CD14-positive monocyte (primary cell): Measurements from ENCODE around the gene CYTH1. TPM values are rescaled to one million over a fixed set of nuclear protein-coding genes. Genes with fewer than 3 reads are reported as not detected.
A peak's percentile ranks its signal among the peaks of the same experiment; 100 is the strongest.

ENCODE experiments used
- DNase-seq, 3 donors: peaks; one replicate each; pipeline ENCODE4 v3.0.0-alpha.2; 2011 to 2022
- H2AFZ ChIP-seq: 2 replicates; pipeline ENCODE4 v1.6.0; 2012; ENCODE audit warnings: mild to moderate bottlenecking, low read depth, low read length, inconsistent platforms; ENCODE audit not compliant: insufficient read depth, poor library complexity, severe bottlenecking
- H3K27ac ChIP-seq, 2 donors: 1 replicate in 1 of 2; 2 replicates in 1 of 2; pipeline ENCODE4 v1.5.1; 2012 to 2013; ENCODE audit warnings: low read length in 2 of 2, control low read depth in 1 of 2, inconsistent platforms in 1 of 2, low read depth in 1 of 2, mild to moderate bottlenecking in 1 of 2
- H3K27me3 ChIP-seq, 2 donors: one replicate each; pipeline versions ENCODE4 v1.6.0 to v1.6.1; 2011 to 2013; ENCODE audit warnings: low read length in 2 of 2; ENCODE audit not compliant: control insufficient read depth in 2 of 2, insufficient read depth in 2 of 2
- H3K36me3 ChIP-seq, 2 donors: replicated peaks in 1 of 2; 1 replicate in 1 of 2; 2 replicates in 1 of 2; pipeline versions ENCODE4 v1.5.1 to v1.6.1; 2012 to 2013; ENCODE audit warnings: low read length in 2 of 2, control low read depth in 1 of 2, inconsistent platforms in 1 of 2, mild to moderate bottlenecking in 1 of 2; ENCODE audit not compliant: insufficient read depth in 2 of 2, control insufficient read depth in 1 of 2
- H3K4me1 ChIP-seq, 2 donors: 1 replicate in 1 of 2; 2 replicates in 1 of 2; pipeline versions ENCODE4 v1.5.1 to v1.6.1; 2012 to 2013; ENCODE audit warnings: low read length in 2 of 2, control low read depth in 1 of 2, inconsistent platforms in 1 of 2, mild to moderate bottlenecking in 1 of 2, moderate library complexity in 1 of 2; ENCODE audit not compliant: insufficient read depth in 2 of 2, control insufficient read depth in 1 of 2
- H3K4me2 ChIP-seq: replicated peaks from 2 replicates; pipeline ENCODE3; 2012; ENCODE audit warnings: low read length, moderate library complexity, mild to moderate bottlenecking; ENCODE audit not compliant: poor library complexity, severe bottlenecking; ENCODE audit errors: extremely low read depth
- H3K4me3 ChIP-seq, 3 experiments: fragments of 200-600 bp in 1 of 3; sonication (generic) in 1 of 3; replicated peaks in 1 of 3; 1 replicate in 2 of 3; 2 replicates in 1 of 3; pipeline ENCODE4 v1.5.1; 2011 to 2013; ENCODE audit warnings: low read length in 3 of 3, mild to moderate bottlenecking in 3 of 3, control low read depth in 2 of 3, low read depth in 2 of 3, inconsistent platforms in 1 of 3, moderate library complexity in 1 of 3
- H3K79me2 ChIP-seq: 2 replicates; pipeline ENCODE4 v1.6.0; 2012; ENCODE audit warnings: mild to moderate bottlenecking, control low read depth, inconsistent platforms, low read length, moderate library complexity; ENCODE audit not compliant: insufficient read depth
- H3K9ac ChIP-seq: 2 replicates; pipeline ENCODE4 v1.6.0; 2017; ENCODE audit warnings: low read length, mild to moderate bottlenecking; ENCODE audit not compliant: insufficient read depth, poor library complexity, severe bottlenecking
- H3K9me3 ChIP-seq, 2 donors: replicated peaks in 1 of 2; 1 replicate in 1 of 2; 2 replicates in 1 of 2; pipeline versions ENCODE4 v1.5.1 to v1.6.1; 2012 to 2013; ENCODE audit warnings: low read length in 2 of 2, control low read depth in 1 of 2; ENCODE audit not compliant: control insufficient read depth in 1 of 2, insufficient read depth in 1 of 2
- H4K20me1 ChIP-seq: 2 replicates; pipeline ENCODE4 v1.6.0; 2012; ENCODE audit warnings: mild to moderate bottlenecking, low read length, control low read depth, moderate library complexity; ENCODE audit not compliant: insufficient read depth
- H3K27ac Mint-ChIP-seq, 7 donors: one replicate each; pipeline ENCODE4 v1.8.0; 2020; ENCODE audit warnings: mild to moderate bottlenecking in 7 of 7, mixed read lengths in 7 of 7, moderate library complexity in 6 of 7, inconsistent platforms in 2 of 7
- H3K27me3 Mint-ChIP-seq, 3 donors: one replicate each; pipeline ENCODE4 v1.8.0; 2021 to 2022; ENCODE audit warnings: low read depth in 3 of 3, mild to moderate bottlenecking in 3 of 3, mixed read lengths in 3 of 3, moderate library complexity in 3 of 3, inconsistent platforms in 1 of 3
- H3K36me3 Mint-ChIP-seq, 2 donors: one replicate each; pipeline ENCODE4 v1.8.0; 2020; ENCODE audit warnings: mixed read lengths in 2 of 2, inconsistent platforms in 1 of 2, mild to moderate bottlenecking in 1 of 2
- H3K4me1 Mint-ChIP-seq: one replicate; pipeline ENCODE4 v1.8.0; 2020; ENCODE audit warnings: mild to moderate bottlenecking, mixed read lengths
- H3K4me3 Mint-ChIP-seq, 2 donors: one replicate each; pipeline ENCODE4 v1.8.0; 2020; ENCODE audit warnings: mild to moderate bottlenecking in 2 of 2, mixed read lengths in 2 of 2, moderate library complexity in 1 of 2
- H3K9me3 Mint-ChIP-seq, 7 donors: one replicate each; pipeline ENCODE4 v1.8.0; 2020 to 2022; ENCODE audit warnings: mixed read lengths in 7 of 7, mild to moderate bottlenecking in 6 of 7, moderate library complexity in 6 of 7, inconsistent platforms in 2 of 7
- WGBS: methylation state at CpG from one replicate; pipeline ENCODE4 v1.1.5; 2013; ENCODE audit warnings: missing lambda C conversion rate; ENCODE audit not compliant: insufficient coverage; 5-methylcytosine and 5-hydroxymethylcytosine counted together
- intact Hi-C, 2 donors: fragments of 100-400 bp; cut with micrococcal nuclease; formaldehyde crosslinking; loops; one replicate each; pipeline versions ENCODE4 v1.15.0 to v1.15.1; 2023
- polyA plus RNA-seq, 3 donors: library from polyadenylated mRNA; depleted of rRNA in 1 of 3; unstranded in 2 of 3; stranded (reverse) in 1 of 3; fragments of 300-500 nt in 2 of 3; fragments of >200 nt in 1 of 3; fragmentation: Illumina TruSeq in 2 of 3; gene quantifications; 1 replicate in 2 of 3; 2 replicates in 1 of 3; pipeline ENCODE4 v1.2.3, GENCODE V29; 2012 to 2021
- TF ChIP-seq, protein P1 (sequence below): fragments of 200-600 bp; IDR thresholded peaks from one replicate; pipeline ENCODE4 v1.8.0; 2022; ENCODE audit warnings: antibody characterized with exemption, mild to moderate bottlenecking

Gene CYTH1
- polyA plus RNA-seq, 3 donors, result 68.6 to 211 (median 80.9) TPM

DNA sequence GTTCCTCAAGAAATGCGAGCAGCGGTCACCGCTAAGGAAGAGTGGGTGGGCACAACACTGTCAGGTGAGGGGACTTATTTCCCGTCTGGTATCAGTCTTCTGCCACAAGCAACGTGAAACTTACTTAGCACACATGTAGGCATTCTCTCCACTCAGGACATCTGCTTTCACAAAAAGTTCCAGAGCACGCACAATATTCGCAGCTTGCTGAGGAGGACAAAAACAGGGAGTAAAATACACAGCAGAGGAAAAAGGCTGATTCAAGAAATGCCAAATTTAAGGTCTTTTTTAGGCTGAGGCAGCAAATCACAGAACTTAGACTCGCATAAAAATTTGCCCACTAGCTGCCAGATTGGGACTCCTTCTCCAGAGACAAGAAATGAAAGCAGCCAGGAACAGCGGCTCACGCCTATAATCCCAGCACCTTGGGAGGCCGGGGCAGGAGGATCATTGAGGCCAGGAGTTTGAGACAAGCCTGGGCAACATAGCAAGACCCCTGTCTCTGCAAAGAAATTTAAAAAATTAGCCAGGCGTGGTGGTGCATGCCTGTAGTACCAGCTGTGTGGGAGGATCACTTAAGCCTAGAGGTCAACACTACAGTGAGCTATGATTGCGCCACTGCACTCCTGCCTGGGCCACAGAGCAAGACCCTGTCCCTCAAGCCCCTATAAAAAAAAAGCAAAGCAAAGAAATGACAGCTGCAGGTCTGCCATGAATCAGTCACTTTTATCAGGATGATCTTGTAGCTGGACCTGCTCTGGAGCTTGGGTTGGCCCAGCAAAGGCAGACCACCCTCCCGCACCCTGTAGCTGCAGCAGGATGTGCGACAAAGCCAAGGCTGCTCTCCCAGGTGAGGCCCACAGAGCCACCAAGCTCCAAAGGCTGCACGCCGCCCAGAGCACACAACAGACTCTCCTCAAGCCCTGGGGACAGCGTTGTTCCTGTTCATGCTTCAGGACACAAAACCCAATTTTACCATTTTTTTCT, 38.0 kb upstream of the CYTH1 start:
- Mint-ChIP-seq H3K27ac (no peak overlapping the region), H3K4me3 (no peak overlapping the region), H3K4me1 (peaks cover 9% of the 10 kb centered on the region), H3K36me3 (peaks cover 87 to 97% of the 10 kb centered on the region in 2 donors), H3K27me3 (no peaks in the 10 kb centered on the region), H3K9me3 (peaks cover 0 to 2% (median 0%) of the 10 kb centered on the region in 7 donors)
- no peak for DNase-seq
- Histone ChIP-seq H3K4me3 (no peak overlapping the region), H3K4me2 (no peak overlapping the region), H3K27me3 (no peaks in the 10 kb centered on the region), H3K36me3 (peaks cover 87 to 96% of the 10 kb centered on the region in 2 donors), H3K9me3 (no peaks in the 10 kb centered on the region), H3K27ac (no peak overlapping the region), H3K9ac (no peak overlapping the region), H3K4me1 (peaks cover 0 to under 1% of the 10 kb centered on the region in 2 donors), H4K20me1 (peaks cover 18% of the 10 kb centered on the region), H3K79me2 (no peaks in the 10 kb centered on the region), H2AFZ (no peak overlapping the region)
- TF ChIP-seq, protein P1, sequence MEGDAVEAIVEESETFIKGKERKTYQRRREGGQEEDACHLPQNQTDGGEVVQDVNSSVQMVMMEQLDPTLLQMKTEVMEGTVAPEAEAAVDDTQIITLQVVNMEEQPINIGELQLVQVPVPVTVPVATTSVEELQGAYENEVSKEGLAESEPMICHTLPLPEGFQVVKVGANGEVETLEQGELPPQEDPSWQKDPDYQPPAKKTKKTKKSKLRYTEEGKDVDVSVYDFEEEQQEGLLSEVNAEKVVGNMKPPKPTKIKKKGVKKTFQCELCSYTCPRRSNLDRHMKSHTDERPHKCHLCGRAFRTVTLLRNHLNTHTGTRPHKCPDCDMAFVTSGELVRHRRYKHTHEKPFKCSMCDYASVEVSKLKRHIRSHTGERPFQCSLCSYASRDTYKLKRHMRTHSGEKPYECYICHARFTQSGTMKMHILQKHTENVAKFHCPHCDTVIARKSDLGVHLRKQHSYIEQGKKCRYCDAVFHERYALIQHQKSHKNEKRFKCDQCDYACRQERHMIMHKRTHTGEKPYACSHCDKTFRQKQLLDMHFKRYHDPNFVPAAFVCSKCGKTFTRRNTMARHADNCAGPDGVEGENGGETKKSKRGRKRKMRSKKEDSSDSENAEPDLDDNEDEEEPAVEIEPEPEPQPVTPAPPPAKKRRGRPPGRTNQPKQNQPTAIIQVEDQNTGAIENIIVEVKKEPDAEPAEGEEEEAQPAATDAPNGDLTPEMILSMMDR, result no peak
- intact Hi-C loops, result loop anchor here in 1 of 2 donors (5.0 kb wide), 1 partner anchor 33 kb away; no protein-coding TSS in a partner anchor
- 97% methylated on average over 14 of the region's 18 CpGs for WGBS

DNA sequence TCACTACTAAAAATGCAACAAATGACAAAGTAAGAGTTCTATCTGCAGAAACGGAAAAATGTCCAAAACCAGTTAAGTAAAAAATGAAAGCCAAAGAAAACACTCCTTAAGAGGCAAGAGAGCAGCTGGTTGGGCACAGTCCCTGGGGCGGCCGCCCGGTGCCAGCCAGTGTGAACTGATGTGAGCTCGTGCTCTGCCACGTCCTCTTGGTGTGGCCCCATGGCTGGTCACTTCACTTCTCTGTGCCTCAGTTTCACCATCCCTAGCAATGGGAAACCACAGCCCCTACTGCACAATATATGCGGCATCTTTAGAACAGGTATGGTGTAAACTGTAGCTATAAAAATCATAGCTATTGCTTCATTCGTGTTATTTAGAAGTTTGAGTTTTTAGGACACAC, 37.3 kb upstream of the CYTH1 start:
- no peak overlapping the region for H3K4me3 ChIP-seq
- H3K4me1 Mint-ChIP-seq, result peaks cover 8% of the 10 kb centered on the region
- H3K27ac Mint-ChIP-seq, result peak overlapping the region in 2 of 7 donors; percentile 31 to 61

More for the DNA sequence above, 37.3 kb upstream of the CYTH1 start:
- peaks cover 90 to 96% of the 10 kb centered on the region in 2 donors for H3K36me3 ChIP-seq
- H3K27me3 ChIP-seq, result no peaks in the 10 kb centered on the region
- Mint-ChIP-seq H3K9me3 (no peaks in the 10 kb centered on the region), H3K36me3 (peaks cover 86 to 97% of the 10 kb centered on the region in 2 donors), H3K4me3 (no peak overlapping the region), H3K27me3 (no peaks in the 10 kb centered on the region)
- no peak overlapping the region for H3K4me2 ChIP-seq
- no peaks in the 10 kb centered on the region for H3K4me1 ChIP-seq
- H4K20me1 ChIP-seq, result peaks cover 18% of the 10 kb centered on the region
- TF ChIP-seq, protein P1, result no peak
- no peaks in the 10 kb centered on the region for H3K9me3 ChIP-seq
- intact Hi-C loops, result no loop called here
- no peaks in the 10 kb centered on the region for H3K79me2 ChIP-seq
- H2AFZ ChIP-seq, result no peak overlapping the region
- no peak for DNase-seq
- no peak overlapping the region for H3K9ac ChIP-seq
- H3K27ac ChIP-seq, result no peak overlapping the region
- WGBS, result 89% methylated on average over 3 of the region's 8 CpGs
